Measurements from ENCODE around the gene ATG16L2. TPM values are rescaled to one million over a fixed set of nuclear protein-coding genes. Genes with fewer than 3 reads are reported as not detected.

Gene ATG16L2
- polyA plus RNA-seq, 1 donor from 2014 or later = 9.4 TPM

DNA sequence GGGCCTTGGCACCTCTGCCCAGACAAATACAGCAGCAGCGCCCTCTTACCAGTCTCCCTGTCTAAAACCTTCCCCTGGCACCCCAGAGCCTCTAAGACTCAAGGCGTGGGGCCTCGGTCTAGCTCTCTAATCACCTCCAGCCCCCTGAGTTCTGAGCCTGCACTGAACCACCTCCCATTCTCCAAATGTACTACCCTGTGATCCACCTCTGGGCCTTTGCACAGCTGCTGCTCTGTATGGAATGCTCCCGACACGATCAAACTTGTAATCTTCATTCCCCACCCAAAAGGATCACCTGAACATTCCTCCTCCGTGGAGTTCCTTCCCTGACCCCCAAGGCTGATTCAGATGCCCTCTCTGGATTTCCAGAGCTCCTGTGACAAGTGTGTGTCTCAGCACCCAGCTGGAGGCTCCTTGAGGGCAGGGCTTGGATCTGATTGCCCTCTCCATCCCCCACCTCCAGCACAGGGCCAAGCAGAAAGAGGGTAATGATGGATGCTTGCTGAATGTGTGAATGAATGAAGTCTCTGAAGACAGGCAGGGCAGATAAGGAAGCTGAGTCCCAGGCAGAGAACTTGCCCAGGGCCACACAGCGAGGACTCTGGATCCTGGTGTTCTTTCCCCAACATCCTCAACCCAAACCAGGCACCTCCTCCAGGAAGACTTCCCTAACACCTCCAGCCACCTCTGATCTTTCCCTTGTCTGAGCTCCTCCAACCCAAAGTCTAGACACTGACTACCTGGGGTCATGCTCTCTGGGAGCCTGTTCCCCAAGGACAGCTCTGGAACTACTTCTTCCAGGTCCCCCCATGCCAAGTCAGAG is 38.7 kb upstream of the ATG16L2 start:
- no peaks in the 10 kb centered on the region for H3K79me2 ChIP-seq (replicated peaks; ENCODE audit: insufficient read depth, low read length)
- no peaks in the 10 kb centered on the region for H3K27me3 ChIP-seq (ENCODE audit: insufficient read depth, low read depth, low read length)
- no peak overlapping the region for H2AFZ ChIP-seq (ENCODE audit: low read depth, low read length)
- H4K20me1 ChIP-seq (ENCODE audit: insufficient read depth) = no peaks in the 10 kb centered on the region
- no peaks in the 10 kb centered on the region for H3F3A ChIP-seq (ENCODE audit: insufficient read depth, low read length, poor library complexity, severe bottlenecking)
- H3K9me3 ChIP-seq (ENCODE audit: low read length) = no peaks in the 10 kb centered on the region
- H3K27ac ChIP-seq (ENCODE audit: low read length) = no peak overlapping the region
- no peak overlapping the region for H3K9ac ChIP-seq (ENCODE audit: low read length)
- no peak overlapping the region for H3K4me3 ChIP-seq (ENCODE audit: low read length)
- no peak for TF ChIP-seq RAD21 (conservative IDR thresholded peaks at IDR 0.05)
- TF ChIP-seq REST (IDR thresholded peaks at IDR 0.05; ENCODE audit: borderline replicate concordance) = no peak
- TF ChIP-seq TAF1 (IDR thresholded peaks at IDR 0.05; ENCODE audit: low read depth) = no peak
- TF ChIP-seq POLR2AphosphoS5 (IDR thresholded peaks at IDR 0.05) = no peak
- TF ChIP-seq CTCF (IDR thresholded peaks at IDR 0.05; ENCODE audit: poor library complexity, severe bottlenecking) = no peak
- no peak for TF ChIP-seq MXI1 (conservative IDR thresholded peaks at IDR 0.05; ENCODE audit: poor library complexity, severe bottlenecking)
- no peak for TF ChIP-seq EP300 (conservative IDR thresholded peaks at IDR 0.05; ENCODE audit: poor library complexity, severe bottlenecking)
- no peak for TF ChIP-seq EZH2 (IDR thresholded peaks at IDR 0.05; ENCODE audit: borderline replicate concordance, insufficient read depth, low read length, poor library complexity, severe bottlenecking)
- TF ChIP-seq SMC3 (conservative IDR thresholded peaks at IDR 0.05; ENCODE audit: poor library complexity) = no peak
- no peaks in the 10 kb centered on the region for H3K36me3 ChIP-seq (ENCODE audit: insufficient read depth, low read length)
- no peak overlapping the region for H3K4me2 ChIP-seq (ENCODE audit: low read length)
- H3K9me2 ChIP-seq (ENCODE audit: insufficient read depth, low read length) = no peaks in the 10 kb centered on the region

DNA sequence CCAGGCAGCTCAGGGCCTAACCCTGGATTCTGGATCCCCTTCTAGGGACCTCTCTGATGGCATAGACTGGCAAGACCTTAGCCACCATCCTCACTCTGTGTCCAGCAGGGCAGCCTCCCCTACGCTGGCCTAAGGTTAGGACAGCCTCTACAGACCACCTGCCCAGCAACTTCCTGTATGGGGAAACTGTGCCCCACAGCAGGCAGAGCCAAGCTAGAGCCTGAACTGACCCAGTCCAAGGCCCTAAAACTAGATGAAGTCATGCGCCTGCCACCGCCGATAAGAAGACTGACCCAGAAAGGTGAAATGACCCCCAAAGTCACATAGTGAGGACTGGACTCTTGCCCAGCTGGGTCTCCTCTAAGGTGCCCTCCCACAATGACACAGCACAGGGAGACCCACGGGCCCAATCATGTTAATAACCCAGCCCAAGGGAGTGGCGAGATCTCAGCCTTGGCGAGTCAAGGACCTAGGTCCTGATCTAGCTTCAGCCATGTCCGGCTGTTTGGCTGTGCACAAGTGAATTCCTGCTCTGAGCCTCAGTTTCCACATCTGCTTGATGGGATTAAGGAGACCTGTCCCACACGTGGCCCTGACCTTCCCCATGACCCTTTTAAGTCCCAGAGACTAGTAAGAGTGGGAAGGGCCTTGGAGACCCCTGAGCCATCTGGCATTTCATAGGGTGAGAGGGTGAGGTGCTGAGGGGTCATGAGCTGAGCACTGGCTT is 37.9 kb upstream of the ATG16L2 start:
- Histone ChIP-seq H2AFZ (ENCODE audit: low read depth, low read length) (no peak overlapping the region), H3K79me2 (replicated peaks; ENCODE audit: insufficient read depth, low read length) (no peaks in the 10 kb centered on the region), H3K36me3 (ENCODE audit: insufficient read depth, low read length) (no peaks in the 10 kb centered on the region), H3K27me3 (ENCODE audit: insufficient read depth, low read depth, low read length) (peaks cover 4% of the 10 kb centered on the region), H4K20me1 (ENCODE audit: insufficient read depth) (no peaks in the 10 kb centered on the region), H3F3A (ENCODE audit: insufficient read depth, low read length, poor library complexity, severe bottlenecking) (no peaks in the 10 kb centered on the region), H3K9me3 (ENCODE audit: low read length) (no peaks in the 10 kb centered on the region), H3K27ac (ENCODE audit: low read length) (no peak overlapping the region), H3K4me2 (ENCODE audit: low read length) (no peak overlapping the region), H3K9me2 (ENCODE audit: insufficient read depth, low read length) (no peaks in the 10 kb centered on the region), H3K4me3 (ENCODE audit: low read length) (no peak overlapping the region), H3K9ac (ENCODE audit: low read length) (no peak overlapping the region)
- TF ChIP-seq MXI1 (conservative IDR thresholded peaks at IDR 0.05; ENCODE audit: poor library complexity, severe bottlenecking) (no peak), POLR2AphosphoS5 (IDR thresholded peaks at IDR 0.05) (no peak), CTCF (IDR thresholded peaks at IDR 0.05; ENCODE audit: poor library complexity, severe bottlenecking) (no peak), EP300 (conservative IDR thresholded peaks at IDR 0.05; ENCODE audit: poor library complexity, severe bottlenecking) (no peak), REST (IDR thresholded peaks at IDR 0.05; ENCODE audit: borderline replicate concordance) (no peak), TAF1 (IDR thresholded peaks at IDR 0.05; ENCODE audit: low read depth) (no peak), SMC3 (conservative IDR thresholded peaks at IDR 0.05; ENCODE audit: poor library complexity) (no peak), EZH2 (IDR thresholded peaks at IDR 0.05; ENCODE audit: borderline replicate concordance, insufficient read depth, low read length, poor library complexity, severe bottlenecking) (no peak), RAD21 (conservative IDR thresholded peaks at IDR 0.05) (no peak)
